Measurements from ENCODE around the gene WDR53.
"Not testable (repeated sequence)": the region's sequence is repeated elsewhere in the genome, so short reads cannot be mapped to it uniquely, and the experiment has no call there.

Gene WDR53

GRCh38 chr3:196517162-196517800 lies 51.1 kb downstream of the WDR53 start:
- no peak for DNase-seq

- DNase-seq = no peak
Observed at GRCh38 chr3:196514913-196515621, 53.3 kb downstream of the WDR53 start, which contains the start of gene SMCO1. SMCO1 (minus strand) TSS chr3:196515346; CDS start chr3:196515209, 137 bp downstream.

GRCh38 chr3:196514350-196514716 lies 54.0 kb downstream of the WDR53 start:
- DNase-seq = no peak

- no peak for DNase-seq
Observed at GRCh38 chr3:196513697-196514349, 54.5 kb downstream of the WDR53 start.

- not testable (repeated sequence) for DNase-seq
Observed at GRCh38 chr3:196511646-196512425, 56.5 kb downstream of the WDR53 start.

- not testable (repeated sequence) for DNase-seq
Observed at GRCh38 chr3:196511108-196511507, 57.2 kb downstream of the WDR53 start.

GRCh38 chr3:196506687-196507086 lies 61.7 kb downstream of the WDR53 start:
- DNase-seq = no peak

- no peak for DNase-seq
Observed at GRCh38 chr3:196504556-196504955, 63.8 kb downstream of the WDR53 start.
